Measurements from ENCODE around the gene SLC35A5.
"Not testable (repeated sequence)": the region's sequence is repeated elsewhere in the genome, so short reads cannot be mapped to it uniquely, and the experiment has no call there.

Gene SLC35A5, protein sequence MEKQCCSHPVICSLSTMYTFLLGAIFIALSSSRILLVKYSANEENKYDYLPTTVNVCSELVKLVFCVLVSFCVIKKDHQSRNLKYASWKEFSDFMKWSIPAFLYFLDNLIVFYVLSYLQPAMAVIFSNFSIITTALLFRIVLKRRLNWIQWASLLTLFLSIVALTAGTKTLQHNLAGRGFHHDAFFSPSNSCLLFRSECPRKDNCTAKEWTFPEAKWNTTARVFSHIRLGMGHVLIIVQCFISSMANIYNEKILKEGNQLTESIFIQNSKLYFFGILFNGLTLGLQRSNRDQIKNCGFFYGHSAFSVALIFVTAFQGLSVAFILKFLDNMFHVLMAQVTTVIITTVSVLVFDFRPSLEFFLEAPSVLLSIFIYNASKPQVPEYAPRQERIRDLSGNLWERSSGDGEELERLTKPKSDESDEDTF

DNA sequence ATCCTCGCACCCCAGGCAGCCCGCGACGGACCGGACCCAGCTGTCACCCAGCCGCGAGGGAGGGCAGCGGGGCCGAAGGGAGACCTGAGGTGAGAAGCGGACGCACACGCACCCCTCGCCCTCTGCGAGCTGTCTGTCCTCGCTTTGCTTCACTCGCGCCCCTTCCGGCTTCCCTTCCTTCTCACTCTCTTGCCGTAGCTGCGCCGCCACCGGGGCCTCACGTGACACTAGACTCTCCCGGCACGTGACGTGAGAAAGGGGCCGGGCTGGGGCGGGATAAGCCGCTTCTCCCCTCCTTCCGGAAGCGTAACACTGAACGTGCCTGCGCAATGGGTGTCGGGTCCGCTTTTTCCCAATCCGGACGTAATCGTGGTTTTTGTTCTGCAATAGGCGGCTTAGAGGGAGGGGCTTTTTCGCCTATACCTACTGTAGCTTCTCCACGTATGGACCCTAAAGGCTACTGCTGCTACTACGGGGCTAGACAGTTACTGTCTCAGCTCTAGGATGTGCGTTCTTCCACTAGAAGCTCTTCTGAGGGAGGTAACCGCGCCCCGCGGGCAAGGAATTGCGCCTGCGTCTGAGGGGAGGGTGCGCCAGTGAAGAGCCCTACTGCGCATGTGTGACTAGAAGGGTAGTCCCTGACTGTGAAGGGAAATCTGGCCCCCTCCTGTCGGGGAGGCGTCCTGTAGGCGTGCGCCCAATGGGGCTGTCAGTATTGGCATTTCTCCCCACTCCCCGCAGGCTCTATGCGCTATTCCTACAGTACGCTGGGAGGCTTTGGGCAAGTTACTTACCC lies at the start of gene SLC35A5, which contains the start of gene ATG3:
Gene SLC35A5 (plus strand): TSS at position 312 of the 796 bp plus-strand sequence. CDS start 1,359 bp downstream, outside the sequence.
Gene ATG3 (minus strand): TSS at position 229 of the 796 bp plus-strand sequence. CDS start 434 bp downstream, outside the sequence.
- peak; percentile 93 for FAIRE-seq

DNA sequence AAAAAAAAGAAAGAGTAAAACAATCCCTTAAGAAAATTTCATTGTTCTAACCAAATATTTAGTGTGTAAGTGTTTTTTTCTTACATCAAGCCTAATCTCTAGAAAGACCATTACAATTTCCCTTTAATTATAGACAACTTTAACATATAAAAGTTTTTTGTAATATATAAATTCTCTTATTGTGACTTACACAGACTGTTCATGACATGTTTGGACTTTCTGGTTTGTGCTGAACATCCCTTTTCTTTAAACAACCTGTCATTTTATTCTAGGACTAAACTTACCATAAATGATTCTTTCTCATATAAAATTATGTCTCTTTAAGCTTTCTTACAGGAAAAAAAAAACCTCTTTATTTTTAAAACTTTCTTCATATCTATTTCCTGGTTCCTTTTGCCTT lies 49.5 kb upstream of the SLC35A5 start:
- peak; percentile 44 for FAIRE-seq

DNA sequence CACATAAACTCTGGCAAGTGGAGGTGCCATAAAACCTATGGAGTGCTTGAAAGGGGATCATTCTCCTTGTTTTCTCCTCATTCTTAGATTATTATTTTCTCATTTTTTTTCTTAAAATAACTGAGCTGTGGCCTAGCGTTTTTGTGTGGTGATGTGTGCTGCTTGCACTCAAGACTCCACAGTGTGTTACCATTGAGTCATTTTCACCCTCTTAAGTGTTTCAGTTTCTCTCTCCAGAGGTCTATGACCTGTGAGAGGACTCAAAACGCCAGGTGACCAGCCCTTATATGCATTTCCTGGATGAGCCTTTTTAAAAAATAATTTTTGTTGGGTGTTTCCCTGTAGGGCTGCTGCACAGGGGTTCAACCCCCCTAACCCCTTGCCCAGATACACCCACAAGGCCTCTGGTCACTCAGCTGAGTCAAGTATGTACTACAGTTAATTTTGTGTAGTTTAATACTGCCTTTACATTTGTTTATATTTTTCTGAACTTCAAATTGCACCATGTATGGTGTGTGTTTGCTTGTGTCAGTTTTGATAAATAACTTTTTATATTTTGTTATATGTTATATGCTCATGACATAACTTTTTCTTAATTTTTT lies 47.2 kb upstream of the SLC35A5 start:
- no peak for FAIRE-seq

DNA sequence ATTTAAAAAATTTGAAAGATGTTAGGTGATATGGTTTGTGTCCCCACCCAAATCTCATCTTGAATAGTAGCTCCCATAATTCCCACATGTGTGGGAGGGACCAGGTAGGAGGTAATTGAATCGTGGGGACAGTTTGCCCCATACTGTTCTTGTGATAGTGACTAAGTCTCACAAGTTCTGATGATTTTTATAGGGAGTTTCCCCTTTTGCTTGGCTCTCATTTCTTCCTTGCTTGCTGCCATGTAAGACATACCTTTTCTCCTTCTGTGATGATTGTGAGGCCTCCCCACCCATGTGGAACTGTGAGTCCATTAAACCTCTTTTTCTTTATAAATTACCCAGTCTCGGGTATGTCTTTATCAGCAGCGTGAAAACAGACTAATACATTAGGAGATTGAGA lies 42.9 kb upstream of the SLC35A5 start:
- not testable (repeated sequence) for FAIRE-seq

DNA sequence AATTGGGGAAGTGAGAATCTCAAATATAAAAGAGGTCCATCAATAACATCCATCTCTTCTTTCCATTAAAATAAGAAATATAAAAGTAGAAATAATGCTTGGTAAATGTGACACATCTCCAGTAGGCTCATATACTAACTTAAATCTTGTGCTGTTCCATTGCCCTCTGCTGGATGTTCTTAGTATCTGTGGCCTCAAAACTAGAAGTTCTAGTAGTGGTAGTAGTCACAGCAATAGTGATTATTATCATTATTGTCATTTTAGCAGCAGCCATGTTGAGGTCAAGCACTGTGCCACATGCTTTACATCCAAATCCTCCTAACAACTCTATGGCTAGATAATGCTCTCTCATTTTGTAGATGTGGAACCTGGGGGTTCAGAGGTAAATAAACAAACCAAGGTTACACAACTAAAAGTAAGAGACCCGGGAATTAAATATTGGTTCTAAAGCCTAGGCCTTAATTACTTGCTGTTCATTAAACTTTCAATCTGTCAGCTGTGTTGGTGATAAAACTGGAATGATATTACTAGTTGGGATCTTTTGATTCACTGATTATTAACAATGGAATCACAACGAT lies 42.3 kb upstream of the SLC35A5 start:
- peak; percentile 89 for FAIRE-seq

DNA sequence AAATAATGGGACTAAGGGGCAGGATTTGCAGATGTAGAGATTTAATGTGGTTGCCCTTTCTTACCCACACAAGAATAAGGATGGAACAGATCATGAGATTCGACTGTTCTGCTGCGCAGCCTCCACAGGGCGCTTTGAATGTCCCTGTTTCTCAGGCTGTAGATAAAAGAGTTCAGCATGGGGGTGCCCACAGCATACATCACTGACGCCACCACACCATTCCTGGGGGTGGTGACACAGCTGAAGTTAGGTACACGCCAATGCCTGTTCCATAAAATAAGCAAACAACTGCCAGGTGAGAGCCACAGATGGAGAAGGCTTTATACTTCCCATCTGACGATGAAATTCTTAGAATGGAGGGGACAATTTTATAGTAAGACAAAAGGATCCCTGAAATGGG lies 37.7 kb upstream of the SLC35A5 start:
- not testable (repeated sequence) for FAIRE-seq

DNA sequence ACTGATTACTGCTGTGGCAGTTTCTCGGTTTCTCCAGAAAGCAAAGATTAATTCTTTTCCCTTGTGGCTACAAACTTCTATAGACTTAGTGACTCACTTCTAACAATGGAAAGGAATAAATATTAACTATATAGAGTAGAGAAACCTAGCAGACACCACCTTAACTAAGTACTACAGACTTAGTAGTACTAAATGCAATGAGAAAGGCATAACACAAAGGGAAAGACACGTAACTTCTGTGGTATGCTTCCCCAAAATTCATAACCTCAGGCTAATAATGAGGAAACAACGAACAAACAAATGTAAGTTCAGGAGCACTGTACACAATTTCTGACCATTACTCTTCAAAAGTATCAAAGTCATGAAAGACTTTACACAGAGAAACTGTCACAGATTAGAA lies 31.3 kb upstream of the SLC35A5 start:
- FAIRE-seq: no peak

DNA sequence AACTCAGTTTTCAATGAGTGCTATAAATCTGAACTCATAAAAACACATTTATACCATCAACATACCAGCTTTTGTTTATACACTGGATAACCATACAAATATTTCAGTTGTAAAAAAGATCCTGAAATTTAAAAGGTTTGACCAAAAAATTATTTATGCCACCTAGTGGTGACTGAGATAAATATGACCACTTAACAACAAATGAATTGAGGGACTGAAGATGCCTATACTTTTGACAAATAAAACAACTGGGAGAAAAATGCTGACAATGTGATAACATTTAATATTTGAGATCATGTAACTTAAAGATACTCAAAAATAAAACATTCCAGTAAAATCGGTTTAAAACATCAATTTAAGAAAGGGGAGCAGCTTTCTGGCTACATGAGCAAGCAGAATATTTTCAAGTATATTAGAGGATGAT lies 30.5 kb upstream of the SLC35A5 start:
- FAIRE-seq: peak; percentile 94

DNA sequence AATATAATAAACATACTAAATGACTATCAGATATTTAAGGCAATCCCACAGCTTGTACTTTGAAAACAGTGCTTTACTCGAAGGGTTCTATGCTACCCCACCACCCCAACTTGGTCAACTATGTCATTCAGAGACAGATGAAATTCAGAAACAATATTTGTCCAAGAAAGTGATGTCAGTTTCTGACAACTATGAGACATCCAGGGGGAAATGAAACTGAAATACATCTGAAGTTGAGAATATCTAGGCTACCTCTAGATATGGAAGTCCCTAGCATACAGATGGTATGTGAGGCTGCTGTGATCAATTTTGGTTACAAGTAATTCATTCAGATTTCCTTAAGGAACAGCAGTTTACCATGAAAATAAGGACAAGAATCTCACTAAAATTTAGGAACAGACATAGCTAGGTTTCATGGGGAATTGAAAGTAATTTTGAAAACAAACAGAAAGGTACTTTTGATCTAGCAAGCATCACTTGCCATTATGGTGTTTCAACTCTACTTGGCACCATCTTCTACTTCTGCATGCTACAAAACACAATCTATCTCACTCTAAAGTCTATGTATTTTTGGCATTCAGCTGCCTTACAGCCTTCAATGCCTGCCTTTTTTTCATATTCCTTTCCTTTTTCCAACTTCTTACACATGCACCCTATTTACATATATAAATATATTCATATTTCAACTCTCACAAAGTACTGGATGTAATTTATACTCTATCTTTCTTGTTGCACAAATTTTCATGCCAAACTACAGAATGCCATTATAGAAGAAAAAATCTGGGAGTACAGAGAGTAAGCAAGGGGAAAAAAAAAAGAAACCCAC lies 21.8 kb upstream of the SLC35A5 start:
- no peak for FAIRE-seq

DNA sequence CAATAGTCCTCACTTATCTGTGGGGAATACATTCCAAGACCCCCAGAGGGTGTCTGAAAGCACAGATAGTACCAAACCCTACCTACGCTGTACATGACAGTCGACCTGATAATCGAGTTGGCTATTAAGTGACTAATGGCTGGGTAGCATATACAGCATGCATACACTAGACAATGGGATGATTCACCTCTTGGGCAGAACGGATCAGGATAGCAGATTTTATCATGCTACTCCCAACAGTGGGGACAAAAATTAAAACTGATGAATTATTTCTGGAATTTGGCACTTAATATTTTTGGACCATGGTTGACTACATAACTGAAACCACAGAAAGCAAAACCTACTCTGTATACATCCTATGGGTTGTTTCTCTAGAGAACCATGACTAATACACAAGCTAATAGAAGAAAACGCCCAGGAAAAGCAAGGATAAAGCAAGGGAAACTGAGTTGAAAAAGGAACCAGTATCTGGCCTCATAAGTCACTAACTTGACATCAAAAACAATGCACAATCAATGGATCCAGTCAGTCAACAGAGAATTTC lies 15.6 kb upstream of the SLC35A5 start:
- no peak for FAIRE-seq

DNA sequence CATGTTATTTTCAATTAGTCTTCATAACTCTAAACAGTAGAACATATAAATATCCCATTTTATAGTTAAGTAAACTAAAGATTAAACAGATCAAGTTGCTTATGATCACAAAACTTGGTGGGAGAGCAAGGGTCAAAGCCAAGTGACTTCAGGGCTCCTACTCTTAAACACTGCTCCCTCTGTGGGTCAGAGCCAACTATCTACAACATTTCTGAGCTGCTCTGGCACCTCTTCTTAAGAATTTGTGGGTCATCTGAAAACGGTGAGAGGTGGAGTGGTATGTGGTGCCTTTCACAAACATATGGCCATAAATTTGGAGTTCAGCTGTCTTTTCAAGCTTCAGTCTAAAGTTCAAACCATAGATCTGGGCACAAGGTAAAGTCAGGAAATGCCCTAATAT lies 11.0 kb upstream of the SLC35A5 start:
- no peak for FAIRE-seq

DNA sequence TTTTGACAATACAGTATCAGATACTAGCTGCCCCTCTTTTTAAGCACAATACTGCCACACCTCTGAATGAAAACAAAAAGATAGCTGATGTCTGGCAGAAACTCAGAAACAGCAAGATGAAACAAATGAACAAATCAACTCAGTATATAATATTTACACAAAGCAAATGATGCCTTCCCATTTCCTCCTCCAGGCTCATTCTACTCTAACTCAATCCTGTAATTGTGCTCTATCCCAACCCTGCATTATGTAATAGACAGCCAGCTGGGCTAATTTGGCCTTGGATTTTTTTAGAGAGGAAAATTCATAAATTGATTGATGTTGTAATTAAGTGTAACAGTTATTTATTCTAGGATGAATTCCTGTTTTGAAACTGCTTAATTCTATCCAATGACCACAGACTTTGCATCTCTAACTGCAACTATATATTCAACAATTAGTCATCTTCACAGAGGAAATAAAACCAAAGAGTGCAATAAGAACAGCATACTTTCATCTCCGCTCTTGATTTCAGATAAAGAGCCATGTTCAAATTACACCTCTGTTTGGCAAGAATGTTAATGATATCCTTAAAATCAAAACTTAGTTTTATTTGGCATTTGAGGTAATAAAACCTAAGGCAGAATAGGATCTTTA lies 6.2 kb upstream of the SLC35A5 start:
- FAIRE-seq: no peak

DNA sequence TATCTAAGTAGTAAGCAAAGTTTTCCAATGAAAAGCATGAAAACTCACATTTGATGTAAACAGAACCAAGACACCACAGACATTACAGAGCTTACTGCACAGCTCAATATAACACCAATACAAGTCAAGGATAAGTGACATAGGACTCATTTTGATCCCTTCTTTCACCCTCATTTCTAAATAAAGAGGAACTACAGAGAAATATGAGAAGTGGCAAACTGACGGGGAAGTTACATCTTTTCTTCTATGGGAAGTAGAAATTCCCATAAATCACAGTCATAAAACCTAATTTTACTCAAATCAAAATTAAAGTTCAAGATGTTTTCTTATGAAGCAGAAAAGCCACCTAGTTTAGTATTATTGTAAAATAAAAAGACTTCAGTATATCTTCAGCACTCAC lies 3.9 kb upstream of the SLC35A5 start:
- no peak for FAIRE-seq

DNA sequence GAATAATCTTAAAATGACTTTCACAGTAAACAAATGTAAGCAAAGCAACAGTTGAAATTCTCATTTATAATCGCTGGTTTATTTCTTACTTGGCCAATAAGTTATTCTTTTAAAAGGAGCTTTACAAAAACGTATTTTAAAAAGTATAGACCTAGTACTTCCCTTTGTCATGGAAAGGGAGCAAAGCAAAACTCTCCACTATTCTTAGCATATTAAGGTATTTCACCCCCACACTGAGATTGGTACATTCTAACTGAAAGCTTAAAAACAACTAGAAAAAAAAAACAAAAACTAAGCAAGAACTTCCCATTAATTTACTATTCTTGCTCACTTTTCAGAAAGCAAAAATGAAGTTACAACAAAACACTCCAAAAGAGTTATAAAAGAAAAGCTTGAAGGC lies 1.5 kb upstream of the SLC35A5 start:
- no peak for FAIRE-seq

DNA sequence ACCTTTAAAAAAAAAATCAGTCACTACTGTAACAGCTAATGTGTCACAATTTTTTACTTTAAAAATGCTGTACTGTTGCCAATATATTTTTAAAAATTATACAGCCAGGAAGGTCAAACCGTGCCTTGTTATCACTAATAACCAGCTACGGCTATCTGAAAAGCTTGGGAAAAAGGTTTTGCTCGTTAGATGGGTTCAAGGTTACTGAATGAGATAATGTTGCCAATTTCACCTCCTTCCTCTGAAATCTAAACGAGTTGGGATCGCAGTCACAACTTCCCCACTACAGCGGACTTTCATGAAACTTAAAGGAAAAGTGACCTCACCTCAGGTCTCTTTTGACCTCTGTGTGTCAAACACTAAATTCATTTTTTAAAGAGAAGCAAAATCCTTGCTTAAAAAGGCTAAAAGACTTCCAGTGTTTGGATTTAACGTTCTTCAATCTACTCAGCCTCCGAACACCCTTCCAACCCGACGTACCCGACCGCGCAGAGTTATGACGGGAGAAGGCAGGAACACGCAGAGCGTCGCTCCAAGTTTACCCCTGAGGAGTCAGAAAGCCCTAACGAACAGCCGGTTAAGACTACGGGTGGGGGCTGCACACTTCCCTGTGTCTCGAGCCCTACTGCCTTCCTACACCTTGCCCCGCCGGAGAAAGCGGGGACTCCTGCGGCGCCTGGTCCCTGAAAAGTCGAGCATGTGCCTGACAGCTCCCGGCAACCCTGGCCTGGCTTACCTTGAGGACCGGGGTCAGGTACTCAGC lies 943 bp upstream of the SLC35A5 start:
- FAIRE-seq: no peak

DNA sequence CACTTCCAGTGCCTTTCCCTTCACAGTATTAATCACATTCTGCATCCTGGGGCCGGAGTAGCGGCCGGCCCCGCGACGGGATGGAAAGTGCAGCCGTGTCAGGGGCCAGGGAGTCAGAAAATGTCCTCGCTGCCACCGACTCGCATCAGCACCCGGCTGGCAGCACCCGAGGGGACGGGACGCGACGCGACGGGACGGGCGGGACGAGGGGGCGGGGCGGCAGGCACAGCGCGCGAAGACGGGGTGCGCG lies 436 bp upstream of the SLC35A5 start:
- FAIRE-seq: no peak

DNA sequence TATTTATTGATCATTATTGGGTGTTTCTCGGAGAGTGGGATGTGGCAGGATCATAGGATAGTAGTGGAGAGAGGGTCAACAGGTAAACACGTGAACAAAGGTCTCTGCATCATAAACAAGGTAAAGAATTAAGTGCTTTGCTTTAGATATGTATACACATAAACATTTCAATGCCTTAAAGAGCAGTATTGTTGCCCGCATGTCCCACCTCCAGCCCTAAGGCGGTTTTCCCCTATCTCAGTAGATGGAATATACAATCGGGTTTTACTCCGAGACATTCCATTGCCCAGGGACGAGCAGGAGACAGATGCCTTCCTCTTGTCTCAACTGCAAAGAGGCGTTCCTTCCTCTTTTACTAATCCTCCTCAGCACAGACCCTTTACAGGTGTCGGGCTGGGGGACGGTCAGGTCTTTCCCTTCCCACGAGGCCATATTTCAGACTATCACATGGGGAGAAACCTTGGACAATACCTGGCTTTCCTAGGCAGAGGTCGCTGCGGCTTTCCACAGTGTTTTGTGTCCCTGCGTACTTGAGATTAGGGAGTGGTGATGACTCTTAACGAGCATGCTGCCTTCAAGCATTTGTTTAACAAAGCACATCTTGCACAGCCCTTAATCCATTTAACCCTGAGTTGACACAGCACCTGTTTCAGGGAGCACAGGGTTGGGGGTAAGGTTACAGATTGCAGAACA lies 2.5 kb downstream of the SLC35A5 start:
- FAIRE-seq: not testable (repeated sequence)

DNA sequence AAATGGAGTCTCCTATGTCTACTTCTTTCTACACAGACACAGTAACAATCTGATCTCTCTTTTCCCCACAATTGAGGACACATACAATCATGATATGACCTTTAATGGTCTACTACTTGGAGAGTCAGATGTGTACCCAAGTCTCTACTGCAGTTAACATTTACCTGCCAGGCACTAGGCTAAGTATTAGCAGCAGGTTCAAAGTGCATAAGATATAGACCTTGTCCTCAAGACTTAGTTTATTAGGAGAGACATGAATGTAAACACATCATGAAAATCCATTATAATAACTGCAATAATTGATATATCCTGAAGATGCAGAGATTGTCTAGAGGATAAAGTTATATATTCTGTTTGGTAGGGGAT lies 3.1 kb downstream of the SLC35A5 start:
- FAIRE-seq: no peak

DNA sequence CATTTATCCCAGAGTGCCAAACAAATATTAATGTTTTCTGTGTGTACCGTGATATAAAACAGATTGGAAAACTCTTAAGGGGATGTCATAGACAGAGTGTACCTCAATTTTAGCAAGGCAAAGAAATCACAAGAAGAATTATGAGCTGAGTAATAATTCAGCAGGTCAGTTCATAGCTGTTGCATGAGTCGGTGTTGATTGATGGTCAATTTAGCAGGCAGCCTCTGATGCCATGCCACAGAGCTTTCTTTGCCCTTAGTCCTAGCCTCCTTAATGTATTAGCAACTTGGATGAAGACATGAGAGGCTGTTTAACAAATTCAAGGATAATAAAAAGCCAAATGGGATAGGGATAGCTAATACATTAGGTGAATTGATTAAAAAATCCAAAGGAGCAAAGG lies 6.8 kb downstream of the SLC35A5 start:
- no peak for FAIRE-seq

DNA sequence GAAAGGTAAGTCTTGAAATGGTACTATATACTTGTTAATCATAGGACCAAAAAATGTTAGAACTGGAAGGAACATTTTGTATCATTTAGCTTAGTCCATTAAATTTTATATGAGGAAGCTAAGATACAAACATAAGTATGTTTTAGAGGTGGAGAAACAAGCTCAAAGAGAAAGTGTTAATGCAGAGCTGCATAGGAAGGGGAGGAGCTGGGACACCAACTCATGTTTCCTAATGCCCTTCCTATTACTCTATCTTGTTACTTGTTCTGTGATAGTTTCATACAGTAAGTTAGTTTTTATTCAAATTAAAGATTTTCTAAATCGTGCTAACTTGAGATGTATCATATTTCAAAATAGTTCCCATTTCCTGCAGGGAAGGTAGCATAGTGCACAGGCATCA lies 7.4 kb downstream of the SLC35A5 start:
- FAIRE-seq: no peak

All from G401.6 (cell line).